HepG2 (cell line): ENCODE results near the gene PXMP4. TPM values are rescaled to one million over a fixed set of nuclear protein-coding genes. Genes with fewer than 3 reads are reported as not detected.

Source experiments
- ADNP ChIP-seq: sonication (generic); formaldehyde crosslinking; IDR thresholded peaks from 2 replicates; pipeline ENCODE4 v1.4.0; 2020; ENCODE audit warnings: missing genetic modification reagents
- ELF3 ChIP-seq: IDR thresholded peaks from 2 replicates; pipeline ENCODE4 v1.6.1; 2016; ENCODE audit warnings: missing genetic modification reagents, missing compliant biosample characterization
- FOXK2 ChIP-seq: fragments of 450-650 bp; IDR thresholded peaks from 2 replicates; pipeline ENCODE4 v1.6.1; 2016
- KDM1A ChIP-seq: IDR thresholded peaks from 2 replicates; pipeline ENCODE4 v1.6.1; 2016; ENCODE audit warnings: missing compliant biosample characterization
- KDM5A ChIP-seq: fragments of 200-600 bp; sonication (generic); IDR thresholded peaks from 2 replicates; pipeline ENCODE4 v1.7.0; 2018; ENCODE audit warnings: antibody characterized with exemption, mild to moderate bottlenecking, low read length, borderline replicate concordance
- KMT2A ChIP-seq: sonication (generic); formaldehyde crosslinking; IDR thresholded peaks from 2 replicates; pipeline ENCODE4 v1.4.0; 2020; ENCODE audit warnings: missing genetic modification reagents
- MAFK ChIP-seq, 2 experiments: IDR thresholded peaks in 1 of 2; conservative IDR thresholded peaks in 1 of 2; 2 replicates each; pipeline ENCODE4 v1.6.1; 2011; ENCODE audit warnings: improper control_type of control experiment in 2 of 2, low read length in 2 of 2
- MEIS1 ChIP-seq: sonication (generic); formaldehyde crosslinking; IDR thresholded peaks from 2 replicates; pipeline ENCODE4 v1.9.0; 2021; ENCODE audit warnings: mild to moderate bottlenecking, missing genetic modification reagents, moderate library complexity, borderline replicate concordance
- NBN ChIP-seq: fragments of 450-650 bp; conservative IDR thresholded peaks from 2 replicates; pipeline ENCODE4 v1.6.1; 2017
- NPAS2 ChIP-seq: sonication (generic); formaldehyde crosslinking; IDR thresholded peaks from 2 replicates; pipeline ENCODE4 v1.8.0; 2022; ENCODE audit warnings: mild to moderate bottlenecking, missing genetic modification reagents, borderline replicate concordance
- NR1H2 ChIP-seq: sonication (generic); formaldehyde crosslinking; IDR thresholded peaks from 2 replicates; pipeline ENCODE4 v1.8.1; 2022; ENCODE audit warnings: low read depth, missing genetic modification reagents, borderline replicate concordance
- NR2F1 ChIP-seq, 2 experiments: fragments of 450-650 bp in 1 of 2; formaldehyde crosslinking in 1 of 2; IDR thresholded peaks; 2 replicates each; pipeline versions ENCODE4 v1.5.0 to v1.6.1; 2016 to 2020; ENCODE audit warnings: mild to moderate bottlenecking in 1 of 2, missing compliant biosample characterization in 1 of 2, missing genetic modification reagents in 1 of 2, moderate library complexity in 1 of 2
- PHF8 ChIP-seq: sonication (generic); formaldehyde crosslinking; IDR thresholded peaks from 2 replicates; pipeline ENCODE4 v1.5.0; 2020; ENCODE audit warnings: missing genetic modification reagents
- RELA ChIP-seq: sonication (generic); formaldehyde crosslinking; IDR thresholded peaks from 2 replicates; pipeline ENCODE4 v1.4.0; 2020; ENCODE audit warnings: missing genetic modification reagents
- SATB2 ChIP-seq: sonication (generic); formaldehyde crosslinking; IDR thresholded peaks from 2 replicates; pipeline ENCODE4 v1.5.0; 2020; ENCODE audit warnings: missing genetic modification reagents
- SMAD3 ChIP-seq: sonication (generic); formaldehyde crosslinking; IDR thresholded peaks from 2 replicates; pipeline ENCODE4 v1.4.0; 2020; ENCODE audit warnings: missing genetic modification reagents
- XRCC5 ChIP-seq: fragments of 200-400 bp; formaldehyde crosslinking; optimal IDR thresholded peaks from 2 replicates; pipeline ENCODE3; 2017; ENCODE audit warnings: mild to moderate bottlenecking, low read length
- ZFP36L2 ChIP-seq: sonication (generic); formaldehyde crosslinking; IDR thresholded peaks from 2 replicates; pipeline ENCODE4 v1.4.0; 2020; ENCODE audit warnings: missing genetic modification reagents
- ZMYM3 ChIP-seq: sonication (generic); formaldehyde crosslinking; IDR thresholded peaks from 2 replicates; pipeline ENCODE4 v1.5.1; 2020; ENCODE audit warnings: mild to moderate bottlenecking, missing genetic modification reagents
- ZNF333 ChIP-seq: sonication (generic); formaldehyde crosslinking; IDR thresholded peaks from 2 replicates; pipeline ENCODE4 v1.4.0; 2020; ENCODE audit warnings: mild to moderate bottlenecking, missing genetic modification reagents, borderline replicate concordance
- ZNF484 ChIP-seq: sonication (generic); formaldehyde crosslinking; IDR thresholded peaks from 2 replicates; pipeline ENCODE4 v1.5.1; 2020; ENCODE audit warnings: mild to moderate bottlenecking, low read depth, missing genetic modification reagents, borderline replicate concordance
- ZNF556 ChIP-seq: sonication (generic); formaldehyde crosslinking; IDR thresholded peaks from 2 replicates; pipeline ENCODE4 v1.4.0; 2020; ENCODE audit warnings: mild to moderate bottlenecking, missing genetic modification reagents, borderline replicate concordance
- ZNF570 ChIP-seq: sonication (generic); formaldehyde crosslinking; IDR thresholded peaks from 2 replicates; pipeline ENCODE4 v1.4.0; 2020; ENCODE audit warnings: mild to moderate bottlenecking, missing genetic modification reagents, borderline replicate concordance
- ZNF572 ChIP-seq: sonication (generic); formaldehyde crosslinking; IDR thresholded peaks from 2 replicates; pipeline ENCODE4 v1.5.1; 2020; ENCODE audit warnings: mild to moderate bottlenecking, missing genetic modification reagents
- ZNF703 ChIP-seq: sonication (generic); formaldehyde crosslinking; IDR thresholded peaks from 2 replicates; pipeline ENCODE4 v1.5.1; 2020; ENCODE audit warnings: missing genetic modification reagents, mild to moderate bottlenecking, moderate library complexity, borderline replicate concordance
- ZNF724P ChIP-seq: sonication (generic); formaldehyde crosslinking; IDR thresholded peaks from 2 replicates; pipeline ENCODE4 v1.8.0; 2022; ENCODE audit warnings: missing genetic modification reagents, borderline replicate concordance
- ZNF737 ChIP-seq: sonication (generic); formaldehyde crosslinking; IDR thresholded peaks from 2 replicates; pipeline ENCODE4 v1.5.0; 2020; ENCODE audit warnings: missing genetic modification reagents, mild to moderate bottlenecking, borderline replicate concordance
- polyA plus RNA-seq, 8 experiments: library from polyadenylated mRNA; depleted of rRNA in 3 of 8; stranded (reverse) in 7 of 8; unstranded in 1 of 8; fragments of >200 nt; fragmentation: Illumina TruSeq in 4 of 8; extraction: Trizol in 4 of 8; gene quantifications; 2 replicates each; pipeline versions ENCODE4 v1.2.1 to v1.2.3, GENCODE V29; 2011 to 2016; ENCODE audit warnings: low read depth in 4 of 8, missing spikeins in 1 of 8, mixed read lengths in 1 of 8; ENCODE audit not compliant: insufficient read depth in 1 of 8
- total RNA-seq, 5 experiments: library from RNA; depleted of rRNA; stranded (reverse); fragments of >200 nt; fragmentation: Illumina TruSeq; extraction: Trizol; gene quantifications; 2 replicates each; pipeline ENCODE4 v1.2.3, GENCODE V29; 2016; ENCODE audit warnings: low read depth in 1 of 5
- TF ChIP-seq, protein P1 (sequence below): sonication (generic); formaldehyde crosslinking; IDR thresholded peaks from 2 replicates; pipeline ENCODE4 v1.4.0; 2020; ENCODE audit warnings: missing genetic modification reagents
- TF ChIP-seq, protein P2 (sequence below): sonication (generic); formaldehyde crosslinking; conservative IDR thresholded peaks from 2 replicates; pipeline ENCODE4 v1.8.0; 2022; ENCODE audit warnings: low read depth, missing genetic modification reagents

The PXMP4 gene
- total and polyA plus RNA-seq, 2 of the 13 experiments (the other 11 are each of a cell fraction or from before 2014, with no cell fraction given): not detected

DNA sequence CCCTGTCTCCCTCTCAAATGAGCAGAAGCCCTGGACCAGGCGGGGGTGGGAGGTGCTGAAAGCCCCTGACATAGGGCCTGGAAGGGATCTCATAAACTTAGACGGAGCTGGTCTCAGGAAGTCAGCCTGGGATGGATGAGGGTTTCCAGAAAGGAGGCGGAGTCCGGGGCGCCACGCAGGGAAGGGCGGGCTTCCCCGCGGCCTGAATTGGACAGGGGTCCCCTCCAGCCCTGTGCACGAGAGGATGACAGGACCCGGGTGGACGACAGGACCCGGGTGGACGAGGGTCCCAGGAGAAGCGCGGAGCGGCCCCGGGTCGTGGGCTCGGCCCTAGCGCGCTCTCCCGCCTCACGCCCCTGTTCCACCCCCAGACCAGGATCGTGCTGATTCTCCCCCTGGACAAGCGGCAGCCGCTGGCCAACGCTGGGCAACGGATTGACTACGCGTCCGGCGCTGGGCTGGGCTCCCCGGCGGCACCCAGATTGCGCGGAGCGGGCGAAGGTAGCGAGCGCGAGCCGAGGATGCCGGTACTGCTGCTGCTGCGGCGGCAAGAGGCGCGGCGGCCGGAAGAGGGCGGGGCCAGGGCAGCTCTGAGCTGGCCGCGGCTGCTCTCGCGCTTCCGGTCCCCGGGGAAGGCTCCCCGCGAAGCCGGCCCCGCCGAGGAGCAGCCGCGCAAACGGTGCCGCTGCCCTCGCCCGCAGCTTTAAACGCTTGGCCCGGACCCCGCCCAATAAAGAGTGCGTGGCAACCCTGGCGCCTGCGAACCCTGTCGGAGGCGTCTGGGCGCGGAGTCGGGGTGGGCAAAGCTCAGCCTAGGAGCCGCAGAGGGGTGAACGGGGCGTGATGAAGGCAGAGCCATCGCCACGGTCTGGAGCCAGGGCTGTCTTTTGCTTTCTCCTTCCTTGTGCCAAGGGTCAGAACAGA is 56.7 kb downstream of the PXMP4 start (continued):
- peak; percentile 85 for TF ChIP-seq ZNF572 (CRISPR knock-in tag)
- no peak for TF ChIP-seq MAFK (conservative IDR thresholded peaks at IDR 0.05 in 1 of 2, IDR thresholded peaks at IDR 0.05 in 1 of 2; ENCODE audit: low read length in 2 of 2)
- TF ChIP-seq ZNF724P: peak; percentile 94
- peak; percentile 72; the same call in 1 of the 2 replicates for TF ChIP-seq KDM5A
- TF ChIP-seq ZNF737 (CRISPR knock-in tag): peak; percentile 78; the same call in 1 of the 2 replicates
- TF ChIP-seq SMAD3 (CRISPR knock-in tag): no peak
- TF ChIP-seq ZNF570 (CRISPR knock-in tag): peak; percentile 15
- 0 out of 2 replicates have a peak, but pooled peaks have one; percentile 6 for TF ChIP-seq ZFP36L2
- no peak for TF ChIP-seq FOXK2
- TF ChIP-seq NR2F1 (CRISPR knock-in tag; IDR thresholded peaks at IDR 0.05): no peak
- TF ChIP-seq ZNF333: 0 out of 2 replicates have a peak, but pooled peaks have one; percentile 19
- peak; percentile 80; the same call in 1 of the 2 replicates for TF ChIP-seq KMT2A (CRISPR knock-in tag)
- no peak for TF ChIP-seq ADNP (CRISPR knock-in tag)
- 0 out of 2 replicates have a peak, but pooled peaks have one; percentile 54 for TF ChIP-seq ZNF484
- TF ChIP-seq RELA (CRISPR knock-in tag): 0 out of 2 replicates have a peak, but pooled peaks have one; percentile 25
- no peak for TF ChIP-seq KDM1A (CRISPR knock-in tag)
- TF ChIP-seq, protein P1, sequence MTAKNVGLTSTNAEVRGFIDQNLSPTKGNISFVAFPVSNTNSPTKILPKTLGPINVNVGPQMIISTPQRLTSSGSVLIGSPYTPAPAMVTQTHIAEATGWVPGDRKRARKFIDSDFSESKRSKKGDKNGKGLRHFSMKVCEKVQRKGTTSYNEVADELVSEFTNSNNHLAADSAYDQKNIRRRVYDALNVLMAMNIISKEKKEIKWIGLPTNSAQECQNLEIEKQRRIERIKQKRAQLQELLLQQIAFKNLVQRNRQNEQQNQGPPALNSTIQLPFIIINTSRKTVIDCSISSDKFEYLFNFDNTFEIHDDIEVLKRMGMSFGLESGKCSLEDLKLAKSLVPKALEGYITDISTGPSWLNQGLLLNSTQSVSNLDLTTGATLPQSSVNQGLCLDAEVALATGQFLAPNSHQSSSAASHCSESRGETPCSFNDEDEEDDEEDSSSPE: peak; percentile 87
- no peak for TF ChIP-seq NR1H2 (CRISPR knock-in tag)
- TF ChIP-seq PHF8 (CRISPR knock-in tag): peak; percentile 95
- peak; percentile 18; the same call in 1 of the 2 replicates for TF ChIP-seq ZNF703 (CRISPR knock-in tag)
- TF ChIP-seq MEIS1 (CRISPR knock-in tag): no peak; the same call in 1 of the 2 replicates
- TF ChIP-seq NPAS2 (CRISPR knock-in tag): 0 out of 2 replicates have a peak, but pooled peaks have one; percentile 75
- TF ChIP-seq XRCC5: peak; percentile 90
- TF ChIP-seq, protein P2, sequence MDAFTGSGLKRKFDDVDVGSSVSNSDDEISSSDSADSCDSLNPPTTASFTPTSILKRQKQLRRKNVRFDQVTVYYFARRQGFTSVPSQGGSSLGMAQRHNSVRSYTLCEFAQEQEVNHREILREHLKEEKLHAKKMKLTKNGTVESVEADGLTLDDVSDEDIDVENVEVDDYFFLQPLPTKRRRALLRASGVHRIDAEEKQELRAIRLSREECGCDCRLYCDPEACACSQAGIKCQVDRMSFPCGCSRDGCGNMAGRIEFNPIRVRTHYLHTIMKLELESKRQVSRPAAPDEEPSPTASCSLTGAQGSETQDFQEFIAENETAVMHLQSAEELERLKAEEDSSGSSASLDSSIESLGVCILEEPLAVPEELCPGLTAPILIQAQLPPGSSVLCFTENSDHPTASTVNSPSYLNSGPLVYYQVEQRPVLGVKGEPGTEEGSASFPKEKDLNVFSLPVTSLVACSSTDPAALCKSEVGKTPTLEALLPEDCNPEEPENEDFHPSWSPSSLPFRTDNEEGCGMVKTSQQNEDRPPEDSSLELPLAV: no peak
- no peak for TF ChIP-seq SATB2
- no peak for TF ChIP-seq NBN
- TF ChIP-seq ZNF556 (CRISPR knock-in tag): peak; percentile 71; the same call in 1 of the 2 replicates
- peak; percentile 76 for TF ChIP-seq ELF3 (CRISPR knock-in tag)
- TF ChIP-seq ZMYM3 (CRISPR knock-in tag): peak; percentile 46; the same call in 1 of the 2 replicates
